Peyer's patch (tissue), 4 donors: ENCODE data around the gene NOC2L.

Experiments used
- CTCF ChIP-seq, 6 experiments: fragments of 450-650 bp in 4 of 6; fragments of 200-600 bp in 2 of 6; sonication (generic) in 1 of 6; IDR thresholded peaks; one replicate each; pipeline ENCODE4 v1.5.1; 2017 to 2019; ENCODE audit warnings: antibody characterized with exemption in 6 of 6, mild to moderate bottlenecking in 3 of 6, moderate library complexity in 1 of 6
- POLR2A ChIP-seq, 2 donors: fragments of 450-650 bp; IDR thresholded peaks; one replicate each; pipeline ENCODE4 v1.5.1; 2017; ENCODE audit warnings: antibody characterized with exemption in 2 of 2, mild to moderate bottlenecking in 2 of 2, moderate library complexity in 2 of 2

- TF ChIP-seq POLR2A (IDR thresholded peaks at IDR 0.05) = no peak
- no peak for TF ChIP-seq CTCF (IDR thresholded peaks at IDR 0.05)
Observed at GRCh38 chr1:998995-999724, 40.1 kb upstream of the NOC2L start.
